ENCODE measurements around the gene CCDC60.

The CCDC60 gene

GRCh38 chr12:119341020-119341419 lies 6.5 kb downstream of the CCDC60 start:
- DNase-seq, result no peak
- Histone ChIP-seq H3K14ac (ENCODE audit: low read length in 2 of 2) (no peak overlapping the region), H4K8ac (ENCODE audit: low read length) (no peak overlapping the region), H3K4ac (ENCODE audit: low read depth in 1 of 2, low read length in 2 of 2) (no peak overlapping the region), H3K79me1 (replicated peaks; ENCODE audit: low read length, poor library complexity, severe bottlenecking) (no peaks in the 10 kb centered on the region), H2BK12ac (ENCODE audit: low read length in 2 of 2) (no peak overlapping the region), H3K18ac (ENCODE audit: low read depth in 1 of 2, low read length in 2 of 2) (no peak overlapping the region), H3K9ac (ENCODE audit: low read length) (no peak overlapping the region), H3K4me2 (ENCODE audit: low read length, poor library complexity, severe bottlenecking) (no peak overlapping the region), H2BK15ac (ENCODE audit: low read depth, poor library complexity, severe bottlenecking) (no peak overlapping the region), H3K36me3 (ENCODE audit: control insufficient read depth in 1 of 2, insufficient read depth in 2 of 2, low read depth in 1 of 2, low read length in 2 of 2) (no peaks in the 10 kb centered on the region), H3K27me3 (ENCODE audit: control insufficient read depth in 1 of 2, insufficient read depth in 1 of 2, low read length in 2 of 2) (no peaks in the 10 kb centered on the region), H3K4me1 (ENCODE audit: control insufficient read depth, insufficient read depth, low read depth, low read length) (no peaks in the 10 kb centered on the region), H2AFZ (ENCODE audit: low read depth, low read length) (no peak overlapping the region), H2AK5ac (ENCODE audit: low read length, severe bottlenecking) (no peak overlapping the region), H3K27ac (ENCODE audit: low read length, poor library complexity, severe bottlenecking) (no peak overlapping the region), H3K9me3 (ENCODE audit: control insufficient read depth, low read length) (no peaks in the 10 kb centered on the region), H2BK120ac (ENCODE audit: low read depth, low read length) (no peak overlapping the region), H2BK5ac (ENCODE audit: low read depth, low read length, poor library complexity, severe bottlenecking) (no peak overlapping the region), H3K4me3 (ENCODE audit: insufficient read depth in 1 of 2, low read depth in 1 of 2, low read length in 2 of 2) (no peak overlapping the region), H3K23ac (ENCODE audit: low read length in 2 of 2) (no peak overlapping the region), H4K91ac (ENCODE audit: low read length) (no peak overlapping the region)
- 57% methylated on average over 5 of the region's 5 CpGs for WGBS

- no peaks in the 10 kb centered on the region for H3K4me1 ChIP-seq (ENCODE audit: control insufficient read depth, insufficient read depth, low read depth, low read length)
- H2BK12ac ChIP-seq (ENCODE audit: low read length in 2 of 2), result no peak overlapping the region
- no peak overlapping the region for H3K27ac ChIP-seq (ENCODE audit: low read length, poor library complexity, severe bottlenecking)
Observed at GRCh38 chr12:119341988-119342387, 7.5 kb downstream of the CCDC60 start.

GRCh38 chr12:119343130-119343529 lies 8.6 kb downstream of the CCDC60 start:
- Histone ChIP-seq H3K27ac (ENCODE audit: low read length, poor library complexity, severe bottlenecking) (no peak overlapping the region), H3K4me3 (ENCODE audit: insufficient read depth in 1 of 2, low read depth in 1 of 2, low read length in 2 of 2) (no peak overlapping the region), H2BK12ac (ENCODE audit: low read length in 2 of 2) (no peak overlapping the region), H3K23ac (ENCODE audit: low read length in 2 of 2) (no peak overlapping the region), H4K91ac (ENCODE audit: low read length) (no peak overlapping the region), H3K9ac (ENCODE audit: low read length) (no peak overlapping the region), H3K27me3 (ENCODE audit: control insufficient read depth in 1 of 2, insufficient read depth in 1 of 2, low read length in 2 of 2) (no peaks in the 10 kb centered on the region), H2AFZ (ENCODE audit: low read depth, low read length) (no peak overlapping the region), H3K14ac (ENCODE audit: low read length in 2 of 2) (no peak overlapping the region), H2BK5ac (ENCODE audit: low read depth, low read length, poor library complexity, severe bottlenecking) (no peak overlapping the region), H3K18ac (ENCODE audit: low read depth in 1 of 2, low read length in 2 of 2) (no peak overlapping the region), H3K4ac (ENCODE audit: low read depth in 1 of 2, low read length in 2 of 2) (no peak overlapping the region), H3K9me3 (ENCODE audit: control insufficient read depth, low read length) (no peaks in the 10 kb centered on the region), H3K79me1 (replicated peaks; ENCODE audit: low read length, poor library complexity, severe bottlenecking) (no peaks in the 10 kb centered on the region), H3K4me2 (ENCODE audit: low read length, poor library complexity, severe bottlenecking) (no peak overlapping the region), H2BK15ac (ENCODE audit: low read depth, poor library complexity, severe bottlenecking) (no peak overlapping the region), H3K4me1 (ENCODE audit: control insufficient read depth, insufficient read depth, low read depth, low read length) (no peaks in the 10 kb centered on the region), H2AK5ac (ENCODE audit: low read length, severe bottlenecking) (no peak overlapping the region), H2BK120ac (ENCODE audit: low read depth, low read length) (no peak overlapping the region), H4K8ac (ENCODE audit: low read length) (no peak overlapping the region), H3K36me3 (ENCODE audit: control insufficient read depth in 1 of 2, insufficient read depth in 2 of 2, low read depth in 1 of 2, low read length in 2 of 2) (no peaks in the 10 kb centered on the region)
- DNase-seq, result no peak
- 90% methylated on average over 7 of the region's 7 CpGs for WGBS

More at GRCh38 chr12:119341988-119342387, 7.5 kb downstream of the CCDC60 start:
- Histone ChIP-seq H2BK15ac (ENCODE audit: low read depth, poor library complexity, severe bottlenecking) (no peak overlapping the region), H4K91ac (ENCODE audit: low read length) (no peak overlapping the region), H3K23ac (ENCODE audit: low read length in 2 of 2) (no peak overlapping the region), H3K4ac (ENCODE audit: low read depth in 1 of 2, low read length in 2 of 2) (no peak overlapping the region), H2AK5ac (ENCODE audit: low read length, severe bottlenecking) (no peak overlapping the region), H3K18ac (ENCODE audit: low read depth in 1 of 2, low read length in 2 of 2) (no peak overlapping the region), H2AFZ (ENCODE audit: low read depth, low read length) (no peak overlapping the region), H4K8ac (ENCODE audit: low read length) (no peak overlapping the region), H3K9me3 (ENCODE audit: control insufficient read depth, low read length) (no peaks in the 10 kb centered on the region), H2BK120ac (ENCODE audit: low read depth, low read length) (no peak overlapping the region), H3K4me3 (ENCODE audit: insufficient read depth in 1 of 2, low read depth in 1 of 2, low read length in 2 of 2) (no peak overlapping the region), H2BK5ac (ENCODE audit: low read depth, low read length, poor library complexity, severe bottlenecking) (no peak overlapping the region), H3K4me2 (ENCODE audit: low read length, poor library complexity, severe bottlenecking) (no peak overlapping the region), H3K79me1 (replicated peaks; ENCODE audit: low read length, poor library complexity, severe bottlenecking) (no peaks in the 10 kb centered on the region), H3K14ac (ENCODE audit: low read length in 2 of 2) (no peak overlapping the region), H3K36me3 (ENCODE audit: control insufficient read depth in 1 of 2, insufficient read depth in 2 of 2, low read depth in 1 of 2, low read length in 2 of 2) (no peaks in the 10 kb centered on the region), H3K27me3 (ENCODE audit: control insufficient read depth in 1 of 2, insufficient read depth in 1 of 2, low read length in 2 of 2) (no peaks in the 10 kb centered on the region), H3K9ac (ENCODE audit: low read length) (no peak overlapping the region)
- DNase-seq, result no peak
- 56% methylated on average over 1 of the region's 2 CpGs for WGBS

- Histone ChIP-seq H2AK5ac (ENCODE audit: low read length, severe bottlenecking) (no peak overlapping the region), H4K8ac (ENCODE audit: low read length) (no peak overlapping the region), H3K4me3 (ENCODE audit: insufficient read depth in 1 of 2, low read depth in 1 of 2, low read length in 2 of 2) (no peak overlapping the region), H3K14ac (ENCODE audit: low read length in 2 of 2) (no peak overlapping the region), H3K4me2 (ENCODE audit: low read length, poor library complexity, severe bottlenecking) (no peak overlapping the region), H3K79me1 (replicated peaks; ENCODE audit: low read length, poor library complexity, severe bottlenecking) (no peaks in the 10 kb centered on the region), H3K36me3 (ENCODE audit: control insufficient read depth in 1 of 2, insufficient read depth in 2 of 2, low read depth in 1 of 2, low read length in 2 of 2) (no peaks in the 10 kb centered on the region), H3K18ac (ENCODE audit: low read depth in 1 of 2, low read length in 2 of 2) (no peak overlapping the region), H2BK5ac (ENCODE audit: low read depth, low read length, poor library complexity, severe bottlenecking) (no peak overlapping the region), H2BK120ac (ENCODE audit: low read depth, low read length) (no peak overlapping the region), H3K27ac (ENCODE audit: low read length, poor library complexity, severe bottlenecking) (no peak overlapping the region), H4K91ac (ENCODE audit: low read length) (no peak overlapping the region), H3K9ac (ENCODE audit: low read length) (no peak overlapping the region), H3K23ac (ENCODE audit: low read length in 2 of 2) (no peak overlapping the region), H3K4me1 (ENCODE audit: control insufficient read depth, insufficient read depth, low read depth, low read length) (no peaks in the 10 kb centered on the region), H3K27me3 (ENCODE audit: control insufficient read depth in 1 of 2, insufficient read depth in 1 of 2, low read length in 2 of 2) (no peaks in the 10 kb centered on the region), H2BK12ac (ENCODE audit: low read length in 2 of 2) (no peak overlapping the region), H2AFZ (ENCODE audit: low read depth, low read length) (no peak overlapping the region), H2BK15ac (ENCODE audit: low read depth, poor library complexity, severe bottlenecking) (no peak overlapping the region), H3K9me3 (ENCODE audit: control insufficient read depth, low read length) (peaks cover 9% of the 10 kb centered on the region), H3K4ac (ENCODE audit: low read depth in 1 of 2, low read length in 2 of 2) (no peak overlapping the region)
- WGBS, result 63% methylated on average over 4 of the region's 4 CpGs
- DNase-seq, result no peak
Observed at GRCh38 chr12:119354172-119354571, 19.6 kb downstream of the CCDC60 start.
